AG20443 (cell line): ENCODE results near the gene YES1.

Source experiments
- DNase-seq: peaks from one replicate; pipeline ENCODE4 v3.0.0; 2012; ENCODE audit warnings: low spot score, mixed read lengths

The YES1 gene

GRCh38 chr18:811892-812375, at the start of gene YES1:
Gene YES1 (minus strand): TSS chr18:812242. CDS start chr18:756827, 55,415 bp downstream.
- peak; percentile 95 for DNase-seq

DNA sequence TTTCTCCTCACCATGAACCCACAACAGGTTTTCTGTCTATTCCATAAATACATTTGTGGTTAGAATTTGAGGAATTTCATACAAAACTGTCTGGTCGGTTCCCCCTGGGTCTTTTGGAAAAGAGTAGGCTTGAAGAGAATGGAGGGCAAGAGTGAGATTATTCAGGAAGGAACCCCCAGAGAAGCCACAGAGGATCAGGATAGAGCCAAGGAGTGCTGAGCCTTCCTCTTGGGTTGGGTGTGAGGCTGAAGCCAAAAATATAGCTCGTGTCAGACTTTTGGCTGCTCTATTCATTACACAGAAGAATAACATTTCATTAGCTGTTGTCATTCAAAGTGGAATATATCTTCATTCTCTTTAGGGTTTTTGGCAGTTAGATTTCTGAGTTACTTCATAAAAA, 45.9 kb upstream of the YES1 start:
- no peak for DNase-seq

DNA sequence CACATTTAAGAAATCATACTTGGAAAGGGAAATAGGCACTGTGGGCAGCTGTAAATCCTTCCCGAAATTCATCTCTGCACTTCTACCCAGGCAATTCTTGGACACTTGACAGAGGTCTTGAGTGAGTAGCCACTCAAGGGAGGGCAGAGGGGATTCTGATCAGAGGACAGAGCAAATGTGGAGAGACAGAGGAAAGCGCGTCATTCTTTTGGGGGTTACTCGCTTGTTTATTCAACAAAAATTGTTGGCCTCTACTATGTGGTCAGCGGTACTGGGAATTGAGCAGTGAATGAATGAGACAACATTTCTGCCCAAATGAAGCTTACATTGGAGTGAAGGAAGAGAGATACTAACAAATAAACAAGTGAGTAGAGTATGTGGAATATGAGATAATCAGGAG, 41.4 kb upstream of the YES1 start:
- no peak for DNase-seq

- DNase-seq, result no peak
Observed at GRCh38 chr18:850960-851359, 38.9 kb upstream of the YES1 start.

GRCh38 chr18:849021-849420, 37.0 kb upstream of the YES1 start:
- no peak for DNase-seq

GRCh38 chr18:848062-848861, 36.2 kb upstream of the YES1 start:
- DNase-seq, result no peak

- no peak for DNase-seq
Observed at GRCh38 chr18:845152-845819, 33.2 kb upstream of the YES1 start.

DNA sequence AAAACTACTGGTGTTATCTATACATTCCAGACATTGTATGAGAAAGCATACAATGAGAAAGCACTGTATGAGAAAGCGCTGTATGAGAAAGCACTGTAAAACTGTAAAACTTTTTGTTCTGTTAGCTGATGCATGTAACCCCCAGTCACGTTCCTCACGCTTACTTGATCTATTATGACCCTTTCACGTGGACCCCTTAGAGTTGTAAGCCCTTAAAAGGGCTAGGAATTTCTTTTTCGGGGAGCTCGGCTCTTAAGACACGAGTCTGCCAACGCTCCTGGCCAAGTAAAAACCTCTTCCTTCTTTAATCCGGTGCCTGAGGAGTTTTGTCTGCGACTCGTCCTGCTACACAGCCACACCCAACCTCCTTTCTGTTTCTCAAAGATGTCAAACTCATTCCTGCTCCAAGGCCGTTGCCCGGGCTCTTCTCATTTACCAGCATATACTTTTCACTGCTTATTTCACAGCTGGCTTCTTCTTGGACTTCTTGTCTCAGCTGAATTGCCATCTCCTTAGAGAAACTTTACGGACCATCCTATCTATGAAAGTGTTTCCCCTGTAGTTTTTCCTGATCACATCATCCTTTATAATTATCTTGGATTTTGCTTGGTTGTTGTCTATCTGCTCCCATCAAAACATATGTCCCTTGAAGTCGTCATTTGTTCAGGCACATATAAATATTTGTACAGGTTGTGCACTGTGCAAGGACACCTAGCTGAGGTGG, 29.8 kb upstream of the YES1 start:
- DNase-seq, result no peak

DNA sequence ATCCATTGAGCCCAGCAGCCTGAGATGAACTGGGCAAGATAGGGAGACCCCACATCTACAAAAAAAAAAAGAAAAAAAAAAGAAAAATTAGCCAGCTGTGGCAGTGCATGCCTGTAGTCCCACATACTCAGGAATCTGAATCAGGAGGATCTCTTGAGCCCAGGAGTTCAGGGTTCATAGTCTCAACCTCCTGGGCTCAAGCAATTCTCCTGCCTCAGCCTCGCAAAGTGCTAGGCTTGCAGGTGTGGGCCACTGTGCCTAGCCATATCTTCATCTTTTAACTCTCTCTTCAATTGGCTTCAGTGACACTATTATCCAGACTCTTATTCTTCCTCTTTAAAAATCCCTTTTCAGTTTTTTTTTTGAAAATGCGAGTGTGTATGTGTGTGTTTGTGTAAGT, 28.5 kb upstream of the YES1 start:
- no peak for DNase-seq

- DNase-seq, result no peak
Observed at GRCh38 chr18:840023-840408, 28.0 kb upstream of the YES1 start.

- peak; percentile 93 for DNase-seq
Observed at GRCh38 chr18:839224-840022, 27.4 kb upstream of the YES1 start.

GRCh38 chr18:837922-838321, 25.9 kb upstream of the YES1 start:
- no peak for DNase-seq

DNA sequence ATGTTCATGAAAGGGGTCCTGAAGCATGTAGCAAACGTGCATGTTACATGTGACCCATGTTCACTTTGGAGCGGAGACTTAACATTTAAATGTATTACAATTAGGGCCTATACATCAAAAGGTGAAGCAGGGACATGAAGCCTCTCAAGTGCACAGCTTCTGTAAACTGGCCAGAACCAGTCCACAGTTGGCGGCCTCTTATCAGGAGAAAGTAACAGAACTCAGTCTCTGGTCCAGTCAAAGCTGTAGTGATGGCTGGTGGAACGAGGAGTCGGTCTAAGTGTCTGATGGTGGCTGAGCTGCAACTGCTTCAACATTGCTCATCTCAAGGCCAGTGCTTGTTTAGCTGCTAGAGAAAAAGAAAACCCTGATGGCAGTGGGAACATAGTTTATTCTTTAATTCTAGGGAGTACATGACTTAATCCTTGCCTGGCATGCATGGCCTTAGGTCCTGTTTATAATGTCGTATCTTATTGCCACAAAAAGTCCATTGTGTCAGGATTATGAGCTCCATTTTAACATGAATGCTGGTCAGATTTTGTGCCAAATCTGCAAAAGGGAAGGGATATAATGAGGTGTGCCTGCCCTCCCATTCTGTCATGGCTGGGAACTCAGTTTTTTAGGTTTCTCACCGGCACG, 22.2 kb upstream of the YES1 start:
- DNase-seq, result no peak

- no peak for DNase-seq
Observed at GRCh38 chr18:833197-833596, 21.2 kb upstream of the YES1 start.

DNA sequence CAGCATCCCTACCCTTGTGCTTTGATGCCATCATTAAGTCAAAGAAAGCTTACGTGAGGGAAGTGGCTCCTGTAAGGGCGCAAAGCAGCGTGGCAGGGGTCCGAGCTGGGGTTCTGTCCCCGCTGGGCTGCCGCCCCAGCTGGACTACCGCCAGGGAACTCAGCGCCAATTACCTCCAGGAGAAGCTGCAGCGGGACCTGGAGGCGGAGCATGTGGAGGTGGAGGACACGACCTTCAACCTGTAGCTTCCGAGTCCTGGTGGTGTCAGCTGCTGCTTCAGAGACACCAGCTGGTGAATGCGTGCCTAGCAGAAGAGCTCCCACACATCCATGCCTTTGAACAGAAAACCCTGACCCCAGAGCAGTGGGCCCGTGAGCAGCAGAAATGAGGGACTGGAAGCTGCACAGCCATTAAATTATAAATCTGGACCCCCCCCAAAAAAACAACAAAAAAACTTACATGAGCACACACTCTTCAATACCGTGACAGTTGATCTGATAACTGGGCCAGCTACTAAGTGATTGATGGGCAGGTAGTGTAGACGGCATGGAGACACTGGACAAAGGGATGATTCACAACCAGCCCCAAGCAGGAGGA, 20.1 kb upstream of the YES1 start:
- DNase-seq, result no peak

- DNase-seq, result peak; percentile 36
Observed at GRCh38 chr18:830315-830901, 18.4 kb upstream of the YES1 start.

- no peak for DNase-seq
Observed at GRCh38 chr18:829432-829831, 17.4 kb upstream of the YES1 start.

DNA sequence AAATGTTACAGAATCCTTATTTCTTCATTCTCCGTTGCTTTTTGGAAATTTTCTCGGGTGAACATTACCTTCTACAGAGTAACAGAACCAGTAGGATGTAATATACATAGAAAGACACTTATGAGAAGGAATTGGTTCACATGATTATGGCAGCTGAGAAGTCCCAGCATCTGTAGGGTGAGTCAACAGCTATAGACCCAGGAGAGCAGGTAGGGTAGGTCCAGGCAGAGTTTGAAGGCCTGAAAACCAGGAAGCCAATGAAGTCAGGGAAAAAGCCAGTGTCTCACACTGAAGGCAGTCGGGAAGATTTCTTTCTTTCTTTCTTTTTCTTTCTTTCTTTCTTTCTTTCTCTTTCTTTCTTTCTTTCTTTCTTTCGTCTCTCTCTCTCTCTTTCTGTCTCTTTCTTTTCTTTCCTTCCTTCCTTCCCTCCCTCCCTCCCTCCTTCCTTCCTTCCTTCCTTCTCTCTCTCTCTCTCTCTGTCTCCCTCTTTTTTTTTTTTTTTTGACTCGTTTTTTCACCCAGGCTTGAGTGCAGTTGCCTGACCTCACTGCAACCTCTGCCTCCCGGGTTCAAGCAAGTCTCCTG, 15.1 kb upstream of the YES1 start:
- DNase-seq, result no peak

DNA sequence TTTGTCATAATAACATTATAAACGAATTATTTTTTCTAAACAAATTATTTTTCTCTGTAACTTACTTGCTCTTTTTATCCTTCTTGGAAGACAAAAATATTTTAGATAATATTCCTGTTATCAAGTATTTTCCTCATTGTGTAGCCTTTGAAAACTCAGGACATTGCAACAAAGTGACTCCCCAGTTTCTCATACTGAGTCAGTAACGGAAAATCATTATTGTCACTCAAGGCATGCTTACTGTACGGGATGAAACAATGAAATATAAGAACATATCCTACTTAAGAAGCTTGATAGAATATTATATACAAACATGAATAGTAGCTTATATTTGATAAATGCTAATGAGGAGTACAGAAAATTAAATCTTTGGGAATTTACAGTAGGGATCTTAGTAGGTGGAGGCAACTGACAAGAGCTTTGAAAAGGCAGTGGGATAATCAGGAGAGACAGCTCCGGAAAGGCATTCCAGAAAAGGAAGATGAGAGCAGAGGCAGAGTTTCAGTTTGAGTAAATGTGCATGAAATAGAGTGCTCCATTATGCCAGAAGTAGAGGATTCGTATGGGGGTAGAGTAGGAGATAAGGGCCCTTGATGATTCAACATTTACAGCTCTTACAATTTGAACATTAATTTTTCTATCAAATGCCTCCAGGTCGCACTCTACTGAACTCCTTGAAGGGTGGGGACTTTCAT, 14.0 kb upstream of the YES1 start:
- no peak for DNase-seq

DNA sequence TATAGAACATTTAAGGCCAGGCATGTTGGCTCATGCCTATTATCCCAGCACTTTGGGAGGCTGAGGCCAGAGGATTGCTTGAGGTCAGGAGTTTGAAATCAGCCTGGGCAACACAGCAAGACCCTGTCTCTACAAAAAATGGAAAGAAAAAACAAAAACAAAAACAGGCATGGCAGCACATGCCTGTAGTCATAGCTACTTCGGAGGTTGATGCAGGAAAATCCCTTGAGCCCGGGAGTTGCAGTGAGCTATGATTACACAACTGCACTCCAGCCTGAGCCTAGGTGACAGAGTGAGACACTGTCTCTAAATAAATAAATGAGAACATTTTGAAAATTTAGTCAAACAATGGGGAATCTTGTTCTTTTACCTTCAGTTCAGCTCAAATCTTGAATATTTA, 12.1 kb upstream of the YES1 start:
- DNase-seq, result no peak
